Immature natural killer cell (primary cell): ENCODE data around the gene CNGA2. TPM values are rescaled to one million over a fixed set of nuclear protein-coding genes. Genes with fewer than 3 reads are reported as not detected.

Experiments used
- DNase-seq, 3 donors: peaks; one replicate each; pipeline ENCODE4 v3.0.0; 2022; ENCODE audit warnings: mixed read lengths in 1 of 3
- H3K27ac Mint-ChIP-seq, 6 donors: one replicate each; pipeline ENCODE4 v1.8.0; 2020; ENCODE audit warnings: mixed read lengths in 6 of 6, mild to moderate bottlenecking in 5 of 6, inconsistent platforms in 4 of 6, moderate library complexity in 3 of 6
- H3K27me3 Mint-ChIP-seq, 3 donors: one replicate each; pipeline ENCODE4 v1.8.0; 2020 to 2021; ENCODE audit warnings: low read depth in 3 of 3, mild to moderate bottlenecking in 3 of 3, mixed read lengths in 3 of 3, moderate library complexity in 3 of 3, inconsistent platforms in 1 of 3
- H3K36me3 Mint-ChIP-seq, 3 donors: one replicate each; pipeline ENCODE4 v1.8.0; 2020; ENCODE audit warnings: mixed read lengths in 3 of 3, inconsistent platforms in 2 of 3, mild to moderate bottlenecking in 2 of 3
- H3K4me1 Mint-ChIP-seq, 2 donors: one replicate each; pipeline ENCODE4 v1.8.0; 2020; ENCODE audit warnings: inconsistent platforms in 2 of 2, mild to moderate bottlenecking in 2 of 2, mixed read lengths in 2 of 2, moderate library complexity in 1 of 2
- H3K4me3 Mint-ChIP-seq, 5 donors: one replicate each; pipeline ENCODE4 v1.8.0; 2020; ENCODE audit warnings: mild to moderate bottlenecking in 5 of 5, mixed read lengths in 5 of 5, inconsistent platforms in 3 of 5, moderate library complexity in 3 of 5
- H3K9me3 Mint-ChIP-seq, 6 donors: one replicate each; pipeline ENCODE4 v1.8.0; 2020; ENCODE audit warnings: mild to moderate bottlenecking in 6 of 6, mixed read lengths in 6 of 6, inconsistent platforms in 4 of 6, moderate library complexity in 3 of 6
- polyA plus RNA-seq, 3 donors: library from polyadenylated mRNA; unstranded; fragments of 300-500 nt; fragmentation: Illumina TruSeq; gene quantifications; one replicate each; pipeline ENCODE4 v1.2.3, GENCODE V29; 2021

The CNGA2 gene
- polyA plus RNA-seq, 3 donors from 2014 or later: not detected

DNA sequence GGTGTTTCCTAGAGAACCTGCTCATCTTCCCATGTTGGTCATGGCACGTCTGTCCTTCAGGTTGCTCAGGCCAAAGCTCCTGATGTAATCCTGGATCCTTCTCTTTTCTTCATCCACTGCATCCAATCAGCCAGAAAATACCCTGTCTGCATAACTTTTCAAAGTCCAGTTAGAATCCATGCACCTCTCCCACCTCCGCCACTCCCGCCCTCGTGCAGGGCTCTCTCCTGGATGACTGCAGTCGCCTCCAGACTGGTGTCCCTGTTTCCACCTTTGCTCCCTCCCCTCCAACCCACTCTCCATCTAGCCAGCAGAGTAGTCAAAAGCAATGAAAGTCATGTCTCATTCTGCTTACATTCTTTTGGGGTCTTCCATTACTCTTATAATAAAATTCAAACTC lies 16.0 kb downstream of the CNGA2 start:
- DNase-seq: no peak
- no peaks in the 10 kb centered on the region for H3K9me3 Mint-ChIP-seq
- H3K27me3 Mint-ChIP-seq: peaks cover 0 to 10% (median 4%) of the 10 kb centered on the region in 3 donors
- H3K4me3 Mint-ChIP-seq: no peak overlapping the region
- no peak overlapping the region for H3K27ac Mint-ChIP-seq
- no peaks in the 10 kb centered on the region for H3K4me1 Mint-ChIP-seq
- no peaks in the 10 kb centered on the region for H3K36me3 Mint-ChIP-seq

DNA sequence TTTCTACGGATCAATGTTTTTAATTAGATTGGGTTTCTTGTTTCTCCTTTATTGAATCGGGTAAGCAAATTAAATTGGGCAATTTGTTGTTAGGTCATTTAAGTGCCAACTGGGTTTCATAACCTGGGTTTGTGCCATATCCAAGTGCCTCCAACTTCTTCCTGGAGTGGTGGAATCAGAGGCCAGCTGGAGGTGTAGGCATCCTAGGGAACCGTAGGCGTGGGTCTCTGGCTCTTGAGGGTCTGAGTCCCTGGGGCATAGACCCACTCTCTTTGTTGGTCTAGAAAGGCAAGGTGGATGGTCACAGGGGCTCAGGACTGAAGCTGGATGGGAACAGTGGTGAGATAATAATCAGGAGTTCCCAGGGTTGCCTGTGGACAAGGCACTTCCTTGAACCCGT lies 18.3 kb downstream of the CNGA2 start:
- Mint-ChIP-seq H3K9me3 (no peaks in the 10 kb centered on the region), H3K4me1 (no peaks in the 10 kb centered on the region), H3K27me3 (peaks cover 0 to 13% (median 7%) of the 10 kb centered on the region in 3 donors), H3K36me3 (no peaks in the 10 kb centered on the region), H3K4me3 (no peak overlapping the region), H3K27ac (no peak overlapping the region)
- DNase-seq: no peak

DNA sequence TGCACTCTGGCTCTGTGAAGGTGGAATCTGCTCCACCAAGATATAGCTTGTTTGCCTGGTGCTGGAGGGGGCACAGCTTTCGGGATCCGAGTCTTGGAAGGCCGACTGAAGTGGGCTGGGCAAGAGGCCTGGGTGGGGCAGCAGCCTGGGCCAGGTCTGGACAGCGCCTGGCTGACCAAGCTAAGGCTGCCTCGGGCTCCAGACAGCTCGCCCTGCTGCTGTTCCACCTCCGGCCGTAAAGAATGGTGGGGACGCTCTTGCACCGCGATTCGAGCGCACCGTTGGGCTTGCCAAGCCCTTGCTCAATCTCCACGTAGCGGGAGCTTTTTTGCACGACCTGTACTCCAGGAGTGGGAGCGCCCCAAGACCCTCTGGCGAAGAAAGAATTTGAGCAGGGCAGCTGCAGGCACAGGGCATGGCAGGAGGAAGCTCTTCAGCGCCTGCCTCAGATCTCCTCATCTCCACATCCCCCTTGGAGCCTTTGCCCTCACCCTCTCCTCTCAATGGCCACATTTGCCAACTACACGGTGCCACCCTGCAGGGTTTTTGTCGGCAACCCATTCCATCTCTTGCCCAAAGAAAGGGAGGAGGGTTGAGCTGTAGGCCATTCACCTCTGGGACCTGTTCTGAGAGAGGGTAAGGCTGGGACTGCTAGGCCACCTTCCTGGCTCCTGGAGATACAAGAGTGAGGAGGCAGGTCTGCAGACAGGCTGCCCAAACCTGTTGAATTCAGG lies 18.9 kb downstream of the CNGA2 start:
- H3K36me3 Mint-ChIP-seq: no peaks in the 10 kb centered on the region
- peaks cover 0 to 13% (median 9%) of the 10 kb centered on the region in 3 donors for H3K27me3 Mint-ChIP-seq
- no peaks in the 10 kb centered on the region for H3K9me3 Mint-ChIP-seq
- H3K4me1 Mint-ChIP-seq: no peaks in the 10 kb centered on the region
- H3K4me3 Mint-ChIP-seq: no peak overlapping the region
- H3K27ac Mint-ChIP-seq: no peak overlapping the region
- DNase-seq: no peak

DNA sequence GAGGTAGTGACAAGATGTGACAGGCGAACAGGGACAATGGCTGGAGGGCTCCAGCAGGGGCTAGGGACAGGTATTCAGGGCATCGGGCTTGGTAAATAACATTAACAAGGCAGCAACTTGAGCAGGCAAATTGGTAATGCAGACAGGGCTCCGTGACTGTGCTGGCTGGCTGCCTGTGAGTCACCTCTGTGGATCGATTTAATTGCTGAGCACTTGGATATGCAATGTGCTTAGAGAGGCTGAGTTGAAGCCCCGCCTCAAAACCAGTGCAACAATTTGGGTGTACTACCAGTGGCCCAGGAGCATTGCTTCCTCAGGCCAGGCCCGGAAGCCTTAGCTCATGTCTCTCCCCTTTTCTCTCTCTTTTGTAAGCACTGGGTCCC lies 19.5 kb downstream of the CNGA2 start:
- Mint-ChIP-seq H3K4me1 (no peaks in the 10 kb centered on the region), H3K36me3 (no peaks in the 10 kb centered on the region), H3K27me3 (peaks cover 0 to 13% (median 9%) of the 10 kb centered on the region in 3 donors), H3K4me3 (no peak overlapping the region), H3K27ac (no peak overlapping the region), H3K9me3 (no peaks in the 10 kb centered on the region)
- DNase-seq: no peak

DNA sequence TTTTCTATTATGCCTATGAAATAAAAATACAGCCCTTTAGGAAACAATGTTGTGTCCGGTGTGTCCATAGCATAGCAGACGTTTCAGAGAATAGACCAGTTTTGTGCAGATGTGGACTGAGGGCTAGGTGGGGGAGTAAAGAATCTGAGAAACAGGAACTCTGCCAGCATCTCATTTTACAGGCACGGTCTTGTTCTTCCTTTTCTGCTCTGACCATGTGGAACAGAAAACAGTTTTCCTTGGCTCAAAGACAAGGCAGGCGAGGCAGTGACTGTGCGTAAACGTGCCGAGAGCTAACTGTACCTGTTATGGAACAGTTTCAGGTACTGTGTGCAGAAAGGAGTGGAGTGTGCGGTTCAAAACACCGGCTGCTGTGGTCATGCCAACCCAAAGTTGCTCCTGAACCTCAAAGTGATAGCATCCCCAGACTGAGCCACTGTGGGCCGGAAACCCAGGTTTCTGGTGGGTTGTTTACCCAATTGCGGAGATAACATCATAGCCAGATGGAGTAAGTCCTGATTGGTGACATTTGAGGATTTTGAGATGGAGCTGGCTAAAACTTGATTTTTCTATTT lies 20.2 kb downstream of the CNGA2 start:
- Mint-ChIP-seq H3K4me1 (no peaks in the 10 kb centered on the region), H3K36me3 (no peaks in the 10 kb centered on the region), H3K27ac (no peak overlapping the region), H3K27me3 (peaks cover 0 to 9% (median 7%) of the 10 kb centered on the region in 3 donors), H3K9me3 (no peaks in the 10 kb centered on the region), H3K4me3 (no peak overlapping the region)
- DNase-seq: no peak

DNA sequence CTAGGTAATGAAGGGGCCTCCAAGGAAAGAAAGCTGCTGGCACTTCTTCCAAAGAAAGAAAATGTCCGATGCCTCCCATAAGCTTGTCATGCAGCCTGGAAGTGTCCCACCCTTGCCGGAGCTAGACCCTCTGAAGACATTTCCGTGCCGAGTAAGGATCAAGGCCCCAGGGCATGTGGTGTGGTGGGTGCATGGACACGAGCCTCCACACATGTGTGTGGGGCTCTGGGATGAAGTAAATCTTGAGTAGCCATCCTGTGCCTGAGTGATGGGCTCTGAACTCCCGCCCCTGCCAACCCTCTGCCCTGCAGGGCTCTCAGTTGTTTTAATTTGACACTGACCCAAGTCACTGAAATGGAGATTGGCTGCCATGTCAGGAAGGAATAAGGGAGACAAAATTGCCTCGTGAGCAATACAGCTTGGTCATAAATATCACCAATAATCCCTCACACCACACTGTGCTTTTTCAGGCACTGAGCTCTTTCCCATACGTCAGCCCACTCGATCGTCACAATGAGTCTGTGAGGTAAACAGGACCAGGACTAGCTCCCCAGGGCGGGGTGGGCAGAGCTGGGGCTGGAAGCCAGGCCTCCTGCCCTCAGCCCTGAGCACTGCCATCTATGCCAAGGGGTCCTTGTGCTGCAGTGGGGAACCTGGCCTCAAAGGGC lies 24.6 kb downstream of the CNGA2 start:
- Mint-ChIP-seq H3K27me3 (peaks cover 0 to 7% (median 2%) of the 10 kb centered on the region in 3 donors), H3K36me3 (no peaks in the 10 kb centered on the region), H3K27ac (no peak overlapping the region), H3K9me3 (no peaks in the 10 kb centered on the region), H3K4me1 (no peaks in the 10 kb centered on the region), H3K4me3 (no peak overlapping the region)
- DNase-seq: no peak

DNA sequence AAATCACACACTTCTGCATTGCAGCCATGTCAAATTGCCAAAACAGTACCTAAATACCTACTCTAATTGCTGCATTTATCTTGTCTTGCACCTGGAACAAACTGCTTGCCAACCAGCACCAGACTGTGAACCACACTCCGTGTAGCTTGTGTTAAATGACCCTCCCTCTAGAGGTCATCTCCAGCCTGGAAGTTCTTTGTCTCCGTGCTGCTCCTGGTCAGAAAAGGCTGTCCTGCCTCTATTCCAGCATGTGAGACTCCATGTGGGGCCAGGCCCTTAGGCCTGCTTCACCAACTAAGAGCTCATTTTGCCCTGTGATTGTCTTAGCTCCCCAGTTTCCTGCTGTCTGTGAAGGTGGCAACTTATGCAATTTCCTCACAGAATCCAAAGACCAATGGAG lies 28.3 kb downstream of the CNGA2 start:
- H3K27ac Mint-ChIP-seq: no peak overlapping the region
- H3K9me3 Mint-ChIP-seq: no peaks in the 10 kb centered on the region
- H3K4me3 Mint-ChIP-seq: no peak overlapping the region
- peaks cover 0 to 2% (median 2%) of the 10 kb centered on the region in 3 donors for H3K27me3 Mint-ChIP-seq
- no peaks in the 10 kb centered on the region for H3K36me3 Mint-ChIP-seq
- H3K4me1 Mint-ChIP-seq: no peaks in the 10 kb centered on the region
- DNase-seq: no peak

DNA sequence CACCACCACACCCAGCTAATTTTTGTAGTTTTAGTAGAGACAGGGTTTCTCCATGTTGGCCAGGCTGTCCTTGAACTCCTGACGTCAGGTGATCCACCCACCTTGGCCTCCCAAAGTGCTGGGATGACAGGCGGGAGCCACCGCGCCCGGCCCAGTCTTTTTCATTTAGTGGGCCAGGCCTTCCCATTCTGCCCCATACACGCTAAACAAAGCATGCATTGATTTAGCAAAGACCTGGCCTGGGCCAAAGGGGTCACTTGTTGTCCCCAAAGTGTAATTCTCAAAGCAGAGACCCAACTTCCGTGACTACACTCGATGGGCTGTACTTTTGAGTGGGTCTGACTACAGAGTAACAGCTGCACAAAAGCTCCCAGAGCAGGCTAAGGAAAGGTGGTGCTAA lies 29.2 kb downstream of the CNGA2 start:
- peaks cover 0 to 2% (median 0%) of the 10 kb centered on the region in 3 donors for H3K27me3 Mint-ChIP-seq
- H3K4me3 Mint-ChIP-seq: no peak overlapping the region
- no peak for DNase-seq
- no peaks in the 10 kb centered on the region for H3K36me3 Mint-ChIP-seq
- H3K4me1 Mint-ChIP-seq: no peaks in the 10 kb centered on the region
- H3K27ac Mint-ChIP-seq: no peak overlapping the region
- H3K9me3 Mint-ChIP-seq: no peaks in the 10 kb centered on the region

DNA sequence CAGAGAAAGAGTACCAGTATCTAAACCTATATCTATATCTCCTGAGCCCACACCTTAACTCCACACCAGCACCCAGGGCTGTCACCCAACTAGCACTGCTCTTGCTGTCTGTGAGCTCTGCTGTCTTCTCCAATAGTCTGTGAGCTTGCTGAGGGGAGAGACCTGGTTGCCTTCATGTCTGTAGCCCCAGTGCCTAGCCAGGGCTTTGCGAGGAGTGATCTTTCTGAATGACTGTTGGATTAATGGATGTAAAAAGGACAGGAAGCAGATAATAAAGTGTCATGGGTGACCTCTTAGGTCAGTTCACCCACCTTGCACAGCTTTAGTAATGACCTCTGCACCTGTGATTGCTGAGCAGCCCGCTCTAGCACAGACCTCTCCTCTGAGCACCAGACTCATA lies 30.5 kb downstream of the CNGA2 start:
- no peaks in the 10 kb centered on the region for H3K4me1 Mint-ChIP-seq
- DNase-seq: no peak
- no peaks in the 10 kb centered on the region for H3K36me3 Mint-ChIP-seq
- peaks cover 0 to 1% (median 0%) of the 10 kb centered on the region in 6 donors for H3K9me3 Mint-ChIP-seq
- peaks cover 0 to 2% (median 0%) of the 10 kb centered on the region in 3 donors for H3K27me3 Mint-ChIP-seq
- no peak overlapping the region for H3K27ac Mint-ChIP-seq
- H3K4me3 Mint-ChIP-seq: no peak overlapping the region

DNA sequence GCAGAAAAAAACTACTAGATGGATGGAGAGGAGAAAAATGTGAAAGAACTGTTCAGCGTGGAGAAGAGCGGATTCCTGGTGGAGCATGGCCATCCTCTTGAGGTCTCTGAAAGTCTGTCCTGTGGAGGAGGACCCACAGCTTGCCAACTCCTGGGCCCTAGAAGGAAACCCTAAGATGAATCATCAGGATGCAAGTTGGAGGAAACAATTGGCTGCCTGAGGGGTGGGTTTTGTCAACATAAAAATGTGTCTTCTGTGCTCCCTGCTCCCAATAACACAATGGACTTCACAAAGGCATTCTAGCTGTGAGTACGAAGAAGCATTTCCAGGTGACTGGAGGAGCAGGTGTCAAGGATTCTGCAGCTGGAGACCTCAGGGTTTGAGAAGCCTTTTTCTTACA lies 37.2 kb downstream of the CNGA2 start:
- H3K4me1 Mint-ChIP-seq: no peaks in the 10 kb centered on the region
- no peak for DNase-seq
- H3K27me3 Mint-ChIP-seq: peaks cover 0 to 4% (median 2%) of the 10 kb centered on the region in 3 donors
- H3K36me3 Mint-ChIP-seq: no peaks in the 10 kb centered on the region
- no peak overlapping the region for H3K27ac Mint-ChIP-seq
- peaks cover 0 to 3% (median 0%) of the 10 kb centered on the region in 6 donors for H3K9me3 Mint-ChIP-seq
- H3K4me3 Mint-ChIP-seq: no peak overlapping the region

DNA sequence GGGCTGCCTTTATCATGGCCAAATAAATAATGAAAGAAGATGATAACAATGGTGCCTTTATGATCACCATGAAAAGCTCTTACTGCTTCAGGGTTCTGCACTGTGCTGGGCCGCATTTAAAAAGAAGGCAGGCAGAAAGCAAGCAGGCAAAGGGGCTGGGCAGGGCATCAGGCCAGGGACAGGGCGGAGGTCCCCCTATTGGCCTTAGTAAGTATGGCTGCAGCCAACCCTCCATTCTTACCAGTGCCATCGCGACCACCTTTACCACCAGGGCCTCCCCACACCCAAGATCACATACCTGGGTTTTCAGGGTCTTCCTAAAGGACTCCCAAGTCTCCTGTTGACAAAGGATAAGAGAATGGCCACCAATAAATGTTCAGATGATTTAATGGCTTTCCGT lies 38.9 kb downstream of the CNGA2 start:
- DNase-seq: no peak
- H3K36me3 Mint-ChIP-seq: no peaks in the 10 kb centered on the region
- H3K27ac Mint-ChIP-seq: no peak overlapping the region
- H3K9me3 Mint-ChIP-seq: peaks cover 0 to 3% (median 0%) of the 10 kb centered on the region in 6 donors
- no peaks in the 10 kb centered on the region for H3K4me1 Mint-ChIP-seq
- no peak overlapping the region for H3K4me3 Mint-ChIP-seq
- H3K27me3 Mint-ChIP-seq: peaks cover 0 to 4% (median 2%) of the 10 kb centered on the region in 3 donors

DNA sequence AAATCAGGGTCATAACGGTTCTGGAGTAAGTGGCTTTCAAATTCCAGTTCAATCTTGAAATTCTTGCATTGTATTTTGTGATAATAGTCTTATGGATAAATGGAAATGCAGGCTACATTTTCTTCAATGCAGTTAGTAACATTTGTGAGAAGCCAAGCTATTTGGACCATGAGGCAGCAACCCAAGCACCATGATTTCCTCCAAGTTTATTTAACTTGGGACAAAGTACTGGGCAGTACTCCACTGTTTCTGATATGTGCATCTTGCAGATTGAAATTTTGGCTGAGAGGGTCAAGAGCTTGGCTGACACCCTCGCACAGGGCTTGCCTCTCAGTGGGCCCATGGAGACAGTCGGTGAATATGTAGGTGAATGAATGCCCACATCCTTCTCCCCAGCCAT lies 39.9 kb downstream of the CNGA2 start:
- H3K9me3 Mint-ChIP-seq: peaks cover 0 to 1% (median 0%) of the 10 kb centered on the region in 6 donors
- H3K36me3 Mint-ChIP-seq: no peaks in the 10 kb centered on the region
- no peak overlapping the region for H3K4me3 Mint-ChIP-seq
- peaks cover 0 to 4% (median 2%) of the 10 kb centered on the region in 3 donors for H3K27me3 Mint-ChIP-seq
- H3K27ac Mint-ChIP-seq: no peak overlapping the region
- DNase-seq: no peak
- no peaks in the 10 kb centered on the region for H3K4me1 Mint-ChIP-seq

DNA sequence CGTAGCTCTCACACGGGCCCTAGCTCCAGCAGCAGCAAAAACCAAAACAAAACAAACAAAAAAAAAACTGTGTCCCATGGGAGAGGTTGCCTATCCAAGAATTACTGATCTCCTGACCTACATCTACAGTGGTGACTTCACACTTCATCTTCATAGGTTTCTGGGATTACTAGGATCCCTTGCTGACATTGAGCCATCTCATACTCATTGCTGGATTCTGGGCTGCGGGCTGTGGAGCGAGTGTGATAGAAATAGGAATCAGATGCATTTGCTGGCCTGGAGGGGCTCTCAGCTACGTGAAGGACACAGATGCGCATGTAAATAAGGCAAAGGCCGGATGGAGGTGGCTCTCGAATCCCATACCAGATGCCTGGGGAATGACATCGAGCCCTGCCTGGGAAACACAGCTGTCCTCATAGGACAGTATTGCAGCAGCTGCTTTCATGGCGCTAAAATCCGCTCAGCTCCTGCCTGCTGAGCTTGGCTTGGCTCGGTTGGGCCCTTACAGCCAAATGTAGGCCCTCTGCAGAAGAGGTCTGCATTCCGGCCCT lies 41.7 kb downstream of the CNGA2 start:
- no peaks in the 10 kb centered on the region for H3K4me1 Mint-ChIP-seq
- no peak overlapping the region for H3K4me3 Mint-ChIP-seq
- no peak overlapping the region for H3K27ac Mint-ChIP-seq
- peaks cover 0 to 1% (median 0%) of the 10 kb centered on the region in 6 donors for H3K9me3 Mint-ChIP-seq
- peaks cover 0 to 4% (median 2%) of the 10 kb centered on the region in 3 donors for H3K27me3 Mint-ChIP-seq
- H3K36me3 Mint-ChIP-seq: no peaks in the 10 kb centered on the region
- DNase-seq: no peak

DNA sequence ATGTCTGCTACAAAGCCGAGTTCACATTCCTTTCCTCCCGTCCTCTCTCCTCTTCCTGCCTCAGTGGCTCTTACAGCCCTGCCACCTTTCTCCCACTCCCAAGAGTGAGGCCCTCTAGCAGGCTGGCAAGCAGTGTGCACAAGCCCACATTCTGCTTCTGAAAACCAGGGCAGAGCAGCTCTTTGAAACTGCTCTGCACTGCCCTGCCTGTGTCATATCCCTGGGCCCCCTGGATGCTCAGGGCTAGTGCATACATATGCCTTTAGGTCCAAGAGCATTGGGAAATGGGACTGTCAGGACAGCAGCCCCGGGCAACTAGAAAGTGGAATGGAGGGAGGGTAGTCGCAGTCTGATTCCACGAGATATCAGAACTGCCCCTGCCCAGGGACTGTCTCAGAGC lies 42.4 kb downstream of the CNGA2 start:
- Mint-ChIP-seq H3K27me3 (peaks cover 0 to 4% (median 2%) of the 10 kb centered on the region in 3 donors), H3K9me3 (peaks cover 0 to 1% (median 0%) of the 10 kb centered on the region in 6 donors), H3K36me3 (no peaks in the 10 kb centered on the region), H3K4me3 (no peak overlapping the region), H3K27ac (no peak overlapping the region), H3K4me1 (no peaks in the 10 kb centered on the region)
- DNase-seq: no peak
